Fibroblast of the aortic adventitia (primary cell): ENCODE data around the gene BRD7. TPM values are rescaled to one million over a fixed set of nuclear protein-coding genes. Genes with fewer than 3 reads are reported as not detected.

Experiments
- DNase-seq: peaks from one replicate; pipeline ENCODE4 v3.0.0-alpha.2; 2010; ENCODE audit warnings: low read depth
- H3K4me3 ChIP-seq: 2 replicates; pipeline ENCODE4 v1.5.1; 2011; ENCODE audit warnings: low read depth, mild to moderate bottlenecking, control low read depth, low read length, moderate library complexity
- CTCF ChIP-seq: IDR thresholded peaks from 2 replicates; pipeline ENCODE4 v1.5.1; 2011; ENCODE audit warnings: mild to moderate bottlenecking, low read length, control low read depth, inconsistent platforms; ENCODE audit not compliant: insufficient read depth
- total RNA-seq: library from RNA; depleted of rRNA; stranded (reverse); fragments of >200 nt; gene quantifications from 2 replicates; pipeline ENCODE4 v1.2.3, GENCODE V29; 2012; ENCODE audit warnings: low replicate concordance

The BRD7 gene
- total RNA-seq, 1 donor, result 34.0 TPM

GRCh38 chr16:50303605-50304466, 65.0 kb downstream of the BRD7 start:
- DNase-seq, result no peak
- no peak for TF ChIP-seq CTCF
- H3K4me3 ChIP-seq, result no peak overlapping the region

GRCh38 chr16:50303041-50303604, 65.7 kb downstream of the BRD7 start:
- no peak for TF ChIP-seq CTCF
- DNase-seq, result no peak
- H3K4me3 ChIP-seq, result no peak overlapping the region

GRCh38 chr16:50302472-50303005, 66.2 kb downstream of the BRD7 start:
- H3K4me3 ChIP-seq, result no peak overlapping the region
- no peak for TF ChIP-seq CTCF
- DNase-seq, result no peak

GRCh38 chr16:50301626-50302471, 66.9 kb downstream of the BRD7 start:
- no peak overlapping the region for H3K4me3 ChIP-seq
- no peak for TF ChIP-seq CTCF

GRCh38 chr16:50300942-50301625, 67.7 kb downstream of the BRD7 start:
- no peak overlapping the region for H3K4me3 ChIP-seq
- no peak for TF ChIP-seq CTCF
- DNase-seq, result peak; percentile 61

More at GRCh38 chr16:50301626-50302471, 66.9 kb downstream of the BRD7 start:
- DNase-seq, result peak; percentile 63
